IPS-18c (cell line): ENCODE data around the gene LHX5.

ENCODE experiments used
- H3K4me3 ChIP-seq: 2 replicates; pipeline ENCODE4 v1.7.0; 2013; ENCODE audit warnings: low read depth, mild to moderate bottlenecking, low read length, moderate library complexity; ENCODE audit not compliant: insufficient read depth
- H3K9me3 ChIP-seq: one replicate; pipeline ENCODE4 v1.6.1; 2013; ENCODE audit warnings: mild to moderate bottlenecking, low read length, moderate library complexity; ENCODE audit not compliant: control insufficient read depth, insufficient read depth

The LHX5 gene

GRCh38 chr12:113469949-113470743, 1.5 kb downstream of the LHX5 start:
- Histone ChIP-seq H3K4me3 (peak overlapping the region; percentile 62), H3K9me3 (peaks cover 2% of the 10 kb centered on the region)

GRCh38 chr12:113469224-113469948, 2.3 kb downstream of the LHX5 start:
- Histone ChIP-seq H3K4me3 (peak overlapping the region; percentile 45; the same call in 1 of the 2 replicates), H3K9me3 (peaks cover 2% of the 10 kb centered on the region)

GRCh38 chr12:113468365-113469223, 3.1 kb downstream of the LHX5 start:
- peak overlapping the region; percentile 45 for H3K4me3 ChIP-seq
- peaks cover 2% of the 10 kb centered on the region for H3K9me3 ChIP-seq

GRCh38 chr12:113467502-113468364, 3.9 kb downstream of the LHX5 start:
- H3K4me3 ChIP-seq = peak overlapping the region; percentile 45
- H3K9me3 ChIP-seq = peaks cover 2% of the 10 kb centered on the region

GRCh38 chr12:113467142-113467501, 4.5 kb downstream of the LHX5 start:
- Histone ChIP-seq H3K9me3 (no peaks in the 10 kb centered on the region), H3K4me3 (peak overlapping the region; percentile 45)

GRCh38 chr12:113466454-113467141, 5.1 kb downstream of the LHX5 start:
- peak overlapping the region; percentile 45; the same call in 1 of the 2 replicates for H3K4me3 ChIP-seq

GRCh38 chr12:113465808-113466453, 5.7 kb downstream of the LHX5 start:
- Histone ChIP-seq H3K4me3 (peak overlapping the region; percentile 43; the same call in 1 of the 2 replicates), H3K9me3 (no peaks in the 10 kb centered on the region)

More at GRCh38 chr12:113466454-113467141, 5.1 kb downstream of the LHX5 start:
- no peaks in the 10 kb centered on the region for H3K9me3 ChIP-seq

GRCh38 chr12:113464852-113465719, 6.6 kb downstream of the LHX5 start:
- no peaks in the 10 kb centered on the region for H3K9me3 ChIP-seq
- H3K4me3 ChIP-seq = peak overlapping the region; percentile 43

- Histone ChIP-seq H3K9me3 (no peaks in the 10 kb centered on the region), H3K4me3 (peak overlapping the region; percentile 43; the same call in 1 of the 2 replicates)
Measured at GRCh38 chr12:113464452-113464775, 7.3 kb downstream of the LHX5 start.

GRCh38 chr12:113463746-113464451, 7.8 kb downstream of the LHX5 start:
- H3K4me3 ChIP-seq = peak overlapping the region; percentile 43
- no peaks in the 10 kb centered on the region for H3K9me3 ChIP-seq

GRCh38 chr12:113462998-113463745, 8.5 kb downstream of the LHX5 start:
- H3K9me3 ChIP-seq = no peaks in the 10 kb centered on the region
- H3K4me3 ChIP-seq = peak overlapping the region; percentile 43

- peak overlapping the region; percentile 9; the same call in 1 of the 2 replicates for H3K4me3 ChIP-seq
Measured at GRCh38 chr12:113462117-113462774, 9.4 kb downstream of the LHX5 start.

GRCh38 chr12:113461666-113462065, 10.0 kb downstream of the LHX5 start:
- Histone ChIP-seq H3K9me3 (no peaks in the 10 kb centered on the region), H3K4me3 (no peak overlapping the region)

More at GRCh38 chr12:113462117-113462774, 9.4 kb downstream of the LHX5 start:
- no peaks in the 10 kb centered on the region for H3K9me3 ChIP-seq
